ENCODE data around the gene HECTD3. TPM values are rescaled to one million over a fixed set of nuclear protein-coding genes. Genes with fewer than 3 reads are reported as not detected.
A peak's percentile ranks its signal among the peaks of the same experiment; 100 is the strongest.

HECTD3 gene
- total RNA-seq (42.1 TPM), polyA plus RNA-seq (ENCODE audit: insufficient read depth, low read depth, low replicate concordance) (27.5 TPM)
- long read RNA-seq, donor 1, partial matches to known transcripts: 0 of 3 reads
- long read RNA-seq, donor 1, other reads (novel, unspliced or antisense): 0 of 3 reads
- long read RNA-seq, donor 2, partial matches to known transcripts: 0 of 3 reads
- long read RNA-seq, donor 2, other reads (novel, unspliced or antisense): 0 of 3 reads
- long read RNA-seq, donor 3, partial matches to known transcripts: 0 of 3 reads
- long read RNA-seq, donor 3, other reads (novel, unspliced or antisense): 0 of 3 reads
- long read RNA-seq, donor 4, partial matches to known transcripts: 22 of 27 reads
- long read RNA-seq, donor 4, other reads (novel, unspliced or antisense): 0 of 27 reads
- long read RNA-seq, donor 5: 0 reads
- long read RNA-seq, donor 6, partial matches to known transcripts: 0 of 2 reads
- long read RNA-seq, donor 6, other reads (novel, unspliced or antisense): 0 of 2 reads
- long read RNA-seq, donor 7, transcript HECTD3-202 (21 exons, 3,610 nt): major isoform, 8 of 23 reads
- long read RNA-seq, donor 7, partial matches to known transcripts: 5 of 23 reads
- long read RNA-seq, donor 7, other reads (novel, unspliced or antisense): 9 of 23 reads
- long read RNA-seq, donor 8, partial matches to known transcripts: 0 of 4 reads
- long read RNA-seq, donor 8, other reads (novel, unspliced or antisense): 0 of 4 reads
- long read RNA-seq, donor 9, partial matches to known transcripts: 0 of 1 reads
- long read RNA-seq, donor 9, other reads (novel, unspliced or antisense): 0 of 1 reads
- long read RNA-seq, donor 10, partial matches to known transcripts: 0 of 4 reads
- long read RNA-seq, donor 10, other reads (novel, unspliced or antisense): 0 of 4 reads

DNA sequence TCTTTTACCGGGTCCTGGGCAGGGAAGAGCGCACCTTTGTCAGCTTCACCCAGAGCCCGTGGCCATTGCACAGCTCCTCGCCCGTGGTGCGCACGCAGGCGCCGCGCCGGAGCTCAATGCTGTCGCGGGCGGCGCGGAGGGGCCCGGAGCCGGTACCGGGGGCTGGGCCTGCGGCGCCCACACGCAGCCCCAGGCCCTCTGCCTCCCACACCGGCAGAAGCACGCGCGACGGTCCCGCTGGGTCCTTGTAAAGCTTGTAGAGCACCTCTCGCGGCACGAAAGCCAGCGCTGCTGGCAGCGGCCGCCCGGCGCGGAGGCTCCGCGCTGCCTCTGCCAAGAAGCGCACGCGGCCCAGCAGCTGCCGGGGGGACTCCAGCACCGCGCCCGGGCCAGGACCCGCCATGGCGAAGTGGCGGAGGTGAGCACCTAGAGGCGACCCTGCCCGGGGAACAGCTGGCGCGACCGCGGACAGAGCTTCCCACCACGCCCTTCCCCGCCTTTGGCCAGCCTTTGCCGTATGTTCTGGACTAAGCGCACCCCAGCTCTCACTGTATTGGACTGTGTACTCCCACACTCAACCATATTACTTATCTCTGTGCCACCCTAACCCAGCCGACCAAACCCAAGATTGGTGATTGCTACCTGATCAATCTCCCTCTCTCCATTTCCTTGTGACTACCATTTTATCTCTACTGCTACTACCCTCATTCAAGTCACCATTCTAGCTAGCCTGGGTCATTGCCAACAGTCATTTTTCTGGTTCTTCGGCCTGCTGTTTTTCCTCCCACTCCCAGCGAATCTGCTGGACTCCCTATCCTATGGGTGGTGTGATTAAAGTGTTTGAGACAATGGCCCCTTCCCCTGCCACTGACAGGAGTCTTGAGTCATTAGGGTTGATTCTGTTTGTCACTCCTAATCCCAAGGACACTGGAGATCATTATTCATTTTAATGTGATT, at the start of gene HECTD3:
Gene HECTD3, minus strand, starts transcription at position 470 of the 957 bp plus-strand sequence. Its CDS starts 67 bp downstream, at position 403.
- TF ChIP-seq, protein P1, sequence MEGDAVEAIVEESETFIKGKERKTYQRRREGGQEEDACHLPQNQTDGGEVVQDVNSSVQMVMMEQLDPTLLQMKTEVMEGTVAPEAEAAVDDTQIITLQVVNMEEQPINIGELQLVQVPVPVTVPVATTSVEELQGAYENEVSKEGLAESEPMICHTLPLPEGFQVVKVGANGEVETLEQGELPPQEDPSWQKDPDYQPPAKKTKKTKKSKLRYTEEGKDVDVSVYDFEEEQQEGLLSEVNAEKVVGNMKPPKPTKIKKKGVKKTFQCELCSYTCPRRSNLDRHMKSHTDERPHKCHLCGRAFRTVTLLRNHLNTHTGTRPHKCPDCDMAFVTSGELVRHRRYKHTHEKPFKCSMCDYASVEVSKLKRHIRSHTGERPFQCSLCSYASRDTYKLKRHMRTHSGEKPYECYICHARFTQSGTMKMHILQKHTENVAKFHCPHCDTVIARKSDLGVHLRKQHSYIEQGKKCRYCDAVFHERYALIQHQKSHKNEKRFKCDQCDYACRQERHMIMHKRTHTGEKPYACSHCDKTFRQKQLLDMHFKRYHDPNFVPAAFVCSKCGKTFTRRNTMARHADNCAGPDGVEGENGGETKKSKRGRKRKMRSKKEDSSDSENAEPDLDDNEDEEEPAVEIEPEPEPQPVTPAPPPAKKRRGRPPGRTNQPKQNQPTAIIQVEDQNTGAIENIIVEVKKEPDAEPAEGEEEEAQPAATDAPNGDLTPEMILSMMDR (IDR thresholded peaks at IDR 0.05; ENCODE audit: borderline replicate concordance, extremely low read depth, insufficient read depth): no peak
- peaks cover 6 to 38% (median 10%) of the 10 kb centered on the region in 3 donors for H3K4me1 ChIP-seq (ENCODE audit: control insufficient read depth in 2 of 3, insufficient read depth in 2 of 3, low read depth in 1 of 3, low read length in 3 of 3)
- FAIRE-seq: no peak
- intact Hi-C loops (cut with DNase I): no loop called here
- peak within 1 kb of the TSS; percentile 81 to 94 (median 91) for H3K4me3 ChIP-seq (ENCODE audit: low read length in 3 of 3)
- DNase-seq: peak; percentile 79 to 92 (median 85)
- no peaks in the 10 kb centered on the region for H3K27me3 ChIP-seq (ENCODE audit: control insufficient read depth, insufficient read depth, low read length)
- peaks cover 16 to 38% (median 35%) of the 10 kb centered on the region in 3 donors for H3K36me3 ChIP-seq (ENCODE audit: control insufficient read depth in 2 of 3, insufficient read depth in 3 of 3, low read length in 3 of 3)
- peak within 1 kb of the TSS; percentile 56 to 91 (median 85) for H3K9ac ChIP-seq (ENCODE audit: low read length in 3 of 3)
- peak within 1 kb of the TSS; percentile 59 to 67 for H3K27ac ChIP-seq (ENCODE audit: low read depth in 2 of 2, low read length in 2 of 2)
- no peaks in the 10 kb centered on the region for H3K9me3 ChIP-seq (ENCODE audit: control insufficient read depth in 2 of 3, insufficient read depth in 1 of 3, low read length in 3 of 3)

DNA sequence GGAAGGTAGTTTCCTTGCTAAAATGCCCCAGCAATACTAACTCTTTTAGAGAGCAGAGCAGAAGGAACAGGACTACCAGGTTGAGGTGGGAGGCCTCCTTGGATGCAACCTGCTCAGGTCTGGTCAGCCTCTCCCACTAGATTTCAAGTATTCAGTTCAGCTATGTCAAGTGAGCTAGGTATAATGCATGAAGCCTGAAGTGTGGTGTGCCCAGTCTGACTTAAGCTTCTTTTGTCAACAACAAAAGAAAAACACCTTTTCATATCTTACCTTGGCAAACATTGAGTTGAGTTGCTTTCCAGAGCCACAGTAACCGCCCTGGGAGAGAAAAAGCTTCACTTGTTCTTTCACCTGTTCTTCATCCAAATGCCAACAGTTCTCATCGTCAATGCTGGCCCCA, 48.7 kb upstream of the HECTD3 start:
- FAIRE-seq (no peak), DNase-seq (no peak)
- H3K27me3 ChIP-seq (ENCODE audit: control insufficient read depth, insufficient read depth, low read length): no peaks in the 10 kb centered on the region
- no peaks in the 10 kb centered on the region for H3K9me3 ChIP-seq (ENCODE audit: control insufficient read depth in 2 of 3, insufficient read depth in 1 of 3, low read length in 3 of 3)
- no peaks in the 10 kb centered on the region for H3K4me1 ChIP-seq (ENCODE audit: control insufficient read depth in 2 of 3, insufficient read depth in 2 of 3, low read depth in 1 of 3, low read length in 3 of 3)
- TF ChIP-seq, protein P1 (IDR thresholded peaks at IDR 0.05; ENCODE audit: borderline replicate concordance, extremely low read depth, insufficient read depth): no peak
- H3K9ac ChIP-seq (ENCODE audit: low read length in 3 of 3): no peak overlapping the region
- H3K36me3 ChIP-seq (ENCODE audit: control insufficient read depth in 2 of 3, insufficient read depth in 3 of 3, low read length in 3 of 3): peaks cover 2 to 8% (median 6%) of the 10 kb centered on the region in 3 donors
- H3K4me3 ChIP-seq (ENCODE audit: low read length in 3 of 3): no peak overlapping the region
- intact Hi-C loops (cut with DNase I): no loop called here
- H3K27ac ChIP-seq (ENCODE audit: low read depth in 2 of 2, low read length in 2 of 2): no peak overlapping the region

DNA sequence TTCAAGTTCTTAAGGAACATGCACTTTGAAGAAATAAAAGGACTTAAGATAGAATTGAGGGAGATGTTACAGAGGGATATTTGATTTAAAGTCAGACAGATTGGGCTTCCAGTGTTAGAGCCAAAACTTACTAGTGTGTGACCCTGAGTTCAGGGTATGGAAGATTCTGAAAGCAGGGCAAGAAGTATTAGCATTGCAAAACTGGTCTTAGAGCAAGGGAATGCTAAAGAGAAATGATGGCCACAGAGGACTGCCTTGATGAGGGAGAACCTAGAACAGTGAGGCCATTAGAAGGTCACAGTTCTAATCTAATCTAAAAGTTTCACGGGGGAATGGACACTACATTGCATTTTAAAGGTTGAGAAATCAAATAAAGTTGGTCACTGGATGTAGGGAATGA, 46.4 kb upstream of the HECTD3 start:
- no peak overlapping the region for H3K27ac ChIP-seq (ENCODE audit: low read depth in 2 of 2, low read length in 2 of 2)
- intact Hi-C loops (cut with DNase I): no loop called here
- DNase-seq: no peak
- no peak overlapping the region for H3K4me3 ChIP-seq (ENCODE audit: low read length in 3 of 3)
- no peaks in the 10 kb centered on the region for H3K9me3 ChIP-seq (ENCODE audit: control insufficient read depth in 2 of 3, insufficient read depth in 1 of 3, low read length in 3 of 3)
- peaks cover 2 to 8% (median 6%) of the 10 kb centered on the region in 3 donors for H3K36me3 ChIP-seq (ENCODE audit: control insufficient read depth in 2 of 3, insufficient read depth in 3 of 3, low read length in 3 of 3)
- TF ChIP-seq, protein P1 (IDR thresholded peaks at IDR 0.05; ENCODE audit: borderline replicate concordance, extremely low read depth, insufficient read depth): no peak
- no peaks in the 10 kb centered on the region for H3K27me3 ChIP-seq (ENCODE audit: control insufficient read depth, insufficient read depth, low read length)
- FAIRE-seq: no peak
- no peaks in the 10 kb centered on the region for H3K4me1 ChIP-seq (ENCODE audit: control insufficient read depth in 2 of 3, insufficient read depth in 2 of 3, low read depth in 1 of 3, low read length in 3 of 3)
- H3K9ac ChIP-seq (ENCODE audit: low read length in 3 of 3): no peak overlapping the region
